Forelimb muscle (tissue), 1 donor: ENCODE measurements around the gene EPN3. TPM values are rescaled to one million over a fixed set of nuclear protein-coding genes. Genes with fewer than 3 reads are reported as not detected.

Experiments used
- DNase-seq: peaks from one replicate; pipeline ENCODE4 v3.0.0-alpha.2; 2013; ENCODE audit warnings: low read depth
- polyA plus RNA-seq: library from polyadenylated mRNA; unstranded; fragments of 120-200 nt; gene quantifications from one replicate; pipeline ENCODE4 v1.2.1, GENCODE V29; 2013; ENCODE audit not compliant: insufficient read length

Gene EPN3
- polyA plus RNA-seq, 1 donor: 0.97 TPM

- DNase-seq: no peak
Measured at GRCh38 chr17:50534222-50534978, 1.9 kb downstream of the EPN3 start.

GRCh38 chr17:50534979-50535326, 2.4 kb downstream of the EPN3 start:
- no peak for DNase-seq

GRCh38 chr17:50535407-50535806, 2.9 kb downstream of the EPN3 start:
- no peak for DNase-seq

- no peak for DNase-seq
Measured at GRCh38 chr17:50536683-50537646, 4.4 kb downstream of the EPN3 start.

GRCh38 chr17:50537721-50538548, 5.4 kb downstream of the EPN3 start:
- DNase-seq: no peak

GRCh38 chr17:50538549-50539410, 6.2 kb downstream of the EPN3 start:
- DNase-seq: no peak

GRCh38 chr17:50539762-50540559, 7.4 kb downstream of the EPN3 start:
- DNase-seq: no peak

- no peak for DNase-seq
Measured at GRCh38 chr17:50540560-50541401, 8.2 kb downstream of the EPN3 start.

GRCh38 chr17:50541402-50541715, 8.8 kb downstream of the EPN3 start:
- no peak for DNase-seq

GRCh38 chr17:50541716-50542688, 9.5 kb downstream of the EPN3 start:
- no peak for DNase-seq

GRCh38 chr17:50542795-50543774, 10.6 kb downstream of the EPN3 start:
- DNase-seq: no peak

GRCh38 chr17:50544516-50544915, 12.0 kb downstream of the EPN3 start:
- no peak for DNase-seq

- DNase-seq: no peak
Measured at GRCh38 chr17:50545311-50545710, 12.8 kb downstream of the EPN3 start.

GRCh38 chr17:50546701-50547034, 14.1 kb downstream of the EPN3 start:
- no peak for DNase-seq

- no peak for DNase-seq
Measured at GRCh38 chr17:50547035-50547735, 14.7 kb downstream of the EPN3 start, which contains the start of gene SPATA20. SPATA20 (plus strand) TSS chr17:50547174; CDS start chr17:50547209, 35 bp downstream.

- no peak for DNase-seq
Measured at GRCh38 chr17:50547736-50548083, 15.2 kb downstream of the EPN3 start.
